Activated CD4-positive, CD25-positive, alpha-beta regulatory T cell treated with anti-CD3 and anti-CD28 coated beads, Interleukin-2, amount 50 U/mL, for 24 hours (primary cell): ENCODE results near the gene NFKBIE.

Experiments
- ATAC-seq, 2 donors: fragments of 150-1000 bp; cut with Tn5 transposase; one replicate each; pipeline ENCODE4 v1.10.0; 2021; ENCODE audit warnings: mild to moderate bottlenecking in 1 of 2, moderate library complexity in 1 of 2

NFKBIE gene

DNA sequence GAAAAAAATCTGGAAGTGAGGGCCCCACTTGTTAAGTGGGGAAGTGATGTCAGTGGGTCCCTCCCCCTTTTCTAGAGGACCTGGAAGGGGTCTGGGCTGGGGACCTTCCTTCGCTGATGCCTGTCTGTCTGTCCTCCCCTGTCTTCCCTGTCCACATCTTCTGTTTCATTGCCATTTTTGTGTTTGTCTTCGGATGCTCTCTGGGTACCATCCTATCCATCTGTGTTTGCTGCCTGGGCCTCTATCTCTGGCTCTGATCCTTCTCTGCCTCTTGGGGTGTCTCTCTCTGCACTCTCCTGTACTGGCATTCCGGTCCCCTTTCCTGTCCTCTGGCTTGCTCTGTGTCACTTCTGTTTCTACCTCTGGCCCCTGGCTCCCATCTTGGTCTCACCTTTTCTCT lies 7.2 kb upstream of the NFKBIE start:
- no peak for ATAC-seq

GRCh38 chr6:44271914-44272313 lies 6.6 kb upstream of the NFKBIE start:
- no peak for ATAC-seq

DNA sequence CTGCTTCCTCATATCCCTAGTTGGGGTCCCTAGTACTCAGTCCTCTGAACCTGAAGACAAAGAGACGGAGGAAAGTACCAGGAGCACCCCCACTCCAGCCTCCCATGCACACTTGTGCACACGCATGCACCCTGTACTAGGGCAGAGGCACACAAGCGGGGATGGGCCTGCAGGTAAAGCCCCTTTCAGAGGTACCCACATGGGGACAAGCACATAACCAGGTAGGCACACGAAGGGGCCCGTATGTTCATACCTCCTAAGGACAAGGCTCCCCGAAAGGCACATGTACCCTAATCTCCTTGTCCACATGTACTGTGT lies 6.0 kb upstream of the NFKBIE start:
- no peak for ATAC-seq

- no peak for ATAC-seq
These were observed 5.4 kb upstream of the NFKBIE start for GRCh38 chr6:44270526-44271405.

DNA sequence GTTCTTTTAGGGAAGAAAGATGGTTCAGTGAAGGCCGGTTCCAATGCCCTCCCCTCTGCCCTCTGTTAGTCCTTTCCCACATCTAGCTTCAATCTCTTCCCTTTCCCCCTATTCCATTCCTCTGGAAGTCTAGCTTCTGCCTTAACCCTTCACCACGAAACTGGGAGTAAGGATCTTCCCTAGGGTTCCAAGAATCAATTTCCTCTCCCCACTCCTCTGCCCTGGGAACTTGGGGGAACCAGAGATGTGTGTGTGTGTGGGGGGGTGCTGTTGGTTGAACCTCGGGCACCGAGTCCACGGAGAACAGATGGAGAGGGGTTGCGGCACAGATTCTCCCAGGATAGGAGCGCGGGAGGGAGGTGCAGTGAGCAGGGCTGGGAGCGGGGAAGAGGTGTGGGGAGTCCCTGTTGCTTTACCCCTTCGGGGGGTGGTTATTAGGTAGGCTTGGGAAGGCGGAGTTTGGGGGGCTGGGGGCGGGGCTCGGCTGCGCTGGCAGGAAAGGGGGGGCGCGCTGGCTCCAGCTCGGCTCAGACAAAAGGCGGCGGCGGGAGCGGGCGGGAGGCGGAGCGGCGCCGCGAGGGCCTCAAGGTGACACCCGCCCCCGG lies 4.7 kb upstream of the NFKBIE start, which contains the start of gene TMEM151B:
Gene TMEM151B, plus strand, starts transcription at position 530 of the 605 bp plus-strand sequence. CDS start 293 bp downstream, outside the sequence.
- no peak for ATAC-seq

DNA sequence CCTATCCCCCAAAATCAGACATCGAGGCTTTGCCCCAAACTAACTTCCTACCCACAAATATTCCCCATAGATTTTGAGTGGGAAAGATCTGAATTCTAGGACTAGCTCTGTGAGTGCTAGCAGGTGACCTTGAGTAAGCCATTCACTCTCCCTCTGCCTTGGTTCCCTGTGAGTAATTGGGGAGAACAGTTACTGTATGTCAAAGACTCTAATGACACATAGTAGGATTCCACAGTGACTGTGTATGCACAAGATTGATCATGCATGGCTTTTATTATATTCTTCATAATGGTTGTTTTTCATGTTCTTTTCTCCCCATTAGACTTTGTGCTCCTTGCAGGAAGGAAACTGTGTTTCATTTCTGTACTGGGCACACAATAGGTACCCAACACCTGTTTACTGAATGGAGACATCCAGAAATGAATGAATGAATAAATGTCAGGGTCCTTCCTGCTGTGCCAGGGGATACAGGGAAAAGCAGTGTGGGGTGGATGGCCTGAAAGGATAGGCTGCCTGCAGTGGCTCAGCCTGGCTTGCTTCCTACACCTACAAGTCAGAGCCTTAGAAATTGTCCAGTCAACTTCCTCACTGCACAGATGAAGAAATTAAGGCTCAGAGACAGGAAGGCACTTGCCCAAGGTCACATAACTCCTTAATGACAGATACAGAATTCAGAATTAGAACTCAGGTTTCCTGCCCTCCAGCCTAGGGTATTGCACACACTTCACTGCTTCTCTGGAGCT lies 4.0 kb upstream of the NFKBIE start:
- peak in 1 of 2 donors; percentile 21 for ATAC-seq

DNA sequence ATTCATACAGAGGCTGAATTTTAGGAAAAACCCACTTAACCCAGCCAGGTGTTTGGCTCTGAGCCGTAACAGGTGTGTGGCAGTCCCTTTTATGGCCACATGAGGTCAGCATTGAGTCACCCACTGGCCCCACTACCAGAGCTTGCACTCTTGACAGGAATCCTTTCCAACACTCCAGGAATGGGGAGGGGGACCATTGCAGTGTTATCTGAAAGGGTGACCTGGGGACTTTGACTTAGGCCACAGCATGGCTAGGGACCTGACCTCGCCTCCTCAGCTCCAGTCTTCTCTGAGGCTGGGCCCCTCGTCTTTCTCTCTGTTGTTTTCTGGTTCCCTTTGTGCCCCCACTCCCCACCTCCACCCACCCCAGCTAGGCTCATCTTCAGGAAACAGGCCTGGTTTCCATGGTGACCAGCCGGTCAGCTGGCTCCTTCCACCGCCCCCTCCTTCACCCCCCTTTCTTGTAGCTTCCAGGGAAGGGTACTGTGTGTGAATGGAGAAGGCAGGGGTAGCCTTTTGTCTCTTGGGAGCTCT lies 2.8 kb upstream of the NFKBIE start:
- ATAC-seq, result no peak

DNA sequence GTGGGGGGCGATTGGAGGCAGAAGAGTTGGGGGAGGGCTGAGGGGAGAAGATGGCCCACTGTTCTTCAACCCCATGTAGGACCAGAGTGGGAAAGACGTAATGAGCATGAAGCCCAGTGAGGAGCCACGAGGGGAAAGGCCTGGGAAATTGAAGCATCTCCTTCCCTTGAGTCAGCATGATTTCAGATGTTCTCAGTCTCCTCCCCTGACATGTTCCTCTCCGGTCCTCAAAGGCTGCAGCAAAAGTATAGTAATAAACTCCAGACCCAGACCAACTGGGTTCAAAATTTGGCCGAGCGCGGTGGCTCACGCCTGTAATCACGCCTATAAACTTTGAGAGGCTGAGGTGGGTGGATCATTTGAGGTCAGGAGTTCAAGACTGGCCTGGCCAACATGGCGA lies 1.9 kb upstream of the NFKBIE start:
- no peak for ATAC-seq

DNA sequence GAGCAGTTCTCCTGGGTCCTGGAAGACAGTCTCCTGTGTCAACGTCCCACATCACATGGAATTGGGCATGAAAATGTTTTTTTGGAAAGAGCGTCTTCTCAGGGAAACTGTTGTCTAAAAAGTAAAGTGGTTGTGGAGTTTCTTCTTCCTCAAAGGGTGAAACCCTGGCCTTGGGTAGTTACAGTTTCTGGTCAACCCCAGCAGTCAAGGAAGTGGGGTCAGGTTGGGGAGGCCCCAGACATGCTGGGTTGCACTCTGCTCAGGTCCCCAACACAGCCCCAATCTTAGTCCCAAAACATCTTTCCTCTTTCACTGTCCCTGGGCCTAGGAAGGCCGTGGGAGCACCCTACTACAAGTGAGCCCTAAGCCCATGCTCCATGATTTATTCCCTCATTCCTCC lies 996 bp upstream of the NFKBIE start:
- ATAC-seq, result no peak

DNA sequence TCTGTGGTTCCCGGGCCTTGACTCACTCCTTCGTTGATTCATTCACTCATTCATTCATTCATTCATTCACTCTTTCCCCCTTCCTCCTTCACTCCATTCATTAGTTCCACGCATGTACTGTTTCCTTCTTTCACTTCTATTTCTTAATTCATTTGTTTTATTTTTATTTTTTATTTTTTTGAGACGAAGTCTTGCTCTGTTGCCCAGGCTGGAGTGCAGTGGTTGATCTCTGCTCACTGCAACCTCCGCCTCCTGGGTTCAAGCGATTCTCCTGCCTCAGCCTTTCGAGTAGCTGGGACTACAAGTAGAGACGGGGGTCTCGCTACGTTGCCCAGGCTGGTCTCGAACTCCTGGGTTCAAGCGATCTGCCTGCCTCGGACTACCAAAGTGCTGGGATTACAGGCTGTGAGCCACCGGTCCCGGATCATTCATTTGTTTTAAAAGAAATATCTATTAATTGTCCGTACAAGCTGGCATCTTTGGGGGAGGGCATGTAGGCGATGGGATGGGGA lies 427 bp upstream of the NFKBIE start:
- ATAC-seq, result no peak

DNA sequence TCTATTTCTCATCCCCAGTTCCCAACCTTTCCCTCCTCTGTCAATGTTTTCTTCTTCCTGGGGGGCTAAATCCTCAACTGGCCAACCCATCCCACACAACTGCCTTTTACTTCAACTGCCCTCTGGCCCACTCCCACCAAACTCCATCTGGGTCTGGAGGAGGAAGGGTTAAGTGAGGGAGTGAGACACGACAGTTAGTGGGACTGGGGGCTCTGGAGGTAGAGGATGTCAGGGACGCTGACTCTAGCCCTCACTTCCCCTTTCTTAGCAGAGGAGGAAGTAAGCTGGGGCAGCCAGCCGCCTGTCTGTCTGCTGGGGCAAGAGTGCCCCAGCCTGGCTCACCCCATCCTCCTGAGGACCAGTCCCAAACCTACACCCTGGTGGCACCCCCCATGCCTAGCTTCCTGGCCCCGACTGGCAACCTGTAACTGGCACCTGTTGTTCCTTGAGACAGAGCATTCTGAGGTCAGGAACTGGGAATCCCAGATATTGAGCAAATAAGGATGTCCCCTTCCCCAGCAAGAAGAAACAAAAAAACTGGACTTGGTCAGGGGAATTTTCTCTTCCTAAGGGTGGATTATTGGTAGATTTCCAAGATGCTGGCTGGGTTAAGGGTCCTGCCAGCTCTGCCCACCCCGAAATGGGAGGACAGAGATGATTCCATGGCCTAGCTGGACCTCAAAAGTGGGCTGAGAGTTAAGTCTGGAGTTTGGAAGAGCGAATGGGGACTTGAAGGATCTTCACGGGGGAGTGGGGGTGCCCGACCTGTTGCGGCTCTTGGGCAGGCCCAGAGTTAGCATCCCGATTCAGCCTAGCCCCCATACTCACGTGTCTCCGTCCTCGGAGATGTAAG lies 971 bp downstream of the NFKBIE start:
- ATAC-seq, result peak; percentile 25 to 34

DNA sequence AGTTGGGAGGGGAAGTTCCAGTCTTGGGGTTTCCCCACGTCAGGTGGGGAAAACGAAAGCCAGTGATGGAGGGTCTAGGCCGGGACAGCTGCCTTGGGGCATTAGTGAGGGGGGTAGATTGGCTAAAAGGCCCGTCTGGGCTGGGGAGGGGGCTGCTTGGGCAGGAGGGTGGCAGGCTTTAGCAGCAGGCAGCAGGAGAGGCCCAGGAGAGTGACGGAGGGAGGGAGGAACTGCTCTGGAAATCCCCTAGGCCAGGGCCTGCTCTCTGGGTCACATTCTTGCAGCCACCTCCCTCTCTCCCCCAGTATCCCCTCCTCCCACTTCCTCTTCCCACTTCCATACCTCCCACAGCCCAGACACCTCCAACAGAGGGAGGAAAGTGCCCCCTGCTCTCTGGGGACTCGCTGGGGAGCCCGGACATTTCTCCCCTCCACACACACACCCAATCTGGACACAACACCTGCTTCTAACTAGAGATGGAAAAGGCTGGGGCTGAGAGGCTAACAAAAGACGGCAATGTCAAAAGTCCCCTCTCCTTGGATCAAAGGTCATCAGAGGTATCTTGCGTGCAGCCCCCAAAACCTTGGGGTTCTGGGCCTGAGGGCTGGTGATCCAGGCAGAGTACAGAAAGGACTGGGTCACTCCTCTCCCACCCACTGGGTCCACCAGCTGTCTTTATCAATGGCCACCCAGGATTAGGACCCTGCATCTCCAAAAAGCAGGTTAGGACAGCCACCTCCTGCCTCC lies 1.8 kb downstream of the NFKBIE start:
- ATAC-seq, result peak; percentile 21 to 26

GRCh38 chr6:44262467-44263353 lies 2.6 kb downstream of the NFKBIE start:
- ATAC-seq, result peak; percentile 0 to 2

GRCh38 chr6:44261581-44261980 lies 3.8 kb downstream of the NFKBIE start:
- ATAC-seq, result no peak

DNA sequence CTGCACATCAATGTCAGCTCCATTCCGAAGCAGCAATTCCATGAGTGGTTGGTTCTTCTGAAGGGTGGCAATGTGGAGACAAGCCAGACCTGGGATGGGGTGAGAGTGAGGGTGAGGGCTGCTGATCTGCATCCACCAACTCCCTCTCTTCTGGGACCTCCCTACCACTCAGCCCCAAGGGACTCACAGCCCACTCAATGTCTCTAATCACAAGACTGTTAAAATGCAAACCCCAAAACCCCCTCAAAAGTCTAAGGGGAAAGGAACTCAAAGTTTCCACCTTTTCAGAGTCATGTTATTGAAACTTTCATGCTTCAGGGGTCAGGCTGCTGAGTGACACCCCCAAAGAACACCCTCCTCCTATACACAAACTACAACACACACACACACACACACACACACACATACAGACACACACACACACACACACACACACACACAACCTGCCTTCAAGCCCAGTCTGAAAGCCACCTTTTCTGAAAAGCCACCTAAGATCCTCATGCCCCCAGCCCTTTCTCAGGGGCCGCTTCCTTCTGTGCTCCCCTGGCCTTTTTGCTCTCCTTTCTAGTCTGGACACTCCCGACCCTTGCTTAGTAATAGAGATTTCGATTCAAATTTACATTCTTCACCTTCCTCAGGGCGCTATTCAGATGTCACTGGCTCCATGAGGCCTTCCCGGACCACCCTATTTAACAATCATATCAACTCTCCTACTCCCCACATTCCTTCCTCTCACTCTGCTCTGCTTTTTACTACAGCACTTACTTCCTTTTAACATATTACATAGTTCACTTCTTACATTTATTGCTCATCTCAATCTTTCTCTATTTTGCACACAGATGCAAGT lies 4.7 kb downstream of the NFKBIE start:
- no peak for ATAC-seq

DNA sequence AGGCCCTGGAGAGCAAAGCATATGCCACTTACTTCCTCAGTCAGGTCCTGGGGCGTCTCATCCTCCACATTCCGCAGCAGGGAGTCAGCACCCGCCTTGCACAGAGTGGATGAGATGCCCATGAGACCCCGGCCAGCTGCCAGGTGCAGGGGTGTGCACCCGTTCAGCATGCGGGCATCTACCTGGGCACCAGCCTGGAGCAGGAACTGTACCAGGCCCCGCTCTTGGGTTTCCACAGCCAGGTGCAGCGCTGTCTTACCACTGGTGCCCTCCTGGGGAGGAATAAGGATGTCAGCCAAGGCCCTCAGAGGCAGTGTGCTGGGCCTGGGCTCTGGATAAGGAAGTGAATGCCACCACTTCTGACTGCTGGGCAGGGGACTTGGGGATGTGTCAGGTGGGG lies 5.3 kb downstream of the NFKBIE start:
- no peak for ATAC-seq

DNA sequence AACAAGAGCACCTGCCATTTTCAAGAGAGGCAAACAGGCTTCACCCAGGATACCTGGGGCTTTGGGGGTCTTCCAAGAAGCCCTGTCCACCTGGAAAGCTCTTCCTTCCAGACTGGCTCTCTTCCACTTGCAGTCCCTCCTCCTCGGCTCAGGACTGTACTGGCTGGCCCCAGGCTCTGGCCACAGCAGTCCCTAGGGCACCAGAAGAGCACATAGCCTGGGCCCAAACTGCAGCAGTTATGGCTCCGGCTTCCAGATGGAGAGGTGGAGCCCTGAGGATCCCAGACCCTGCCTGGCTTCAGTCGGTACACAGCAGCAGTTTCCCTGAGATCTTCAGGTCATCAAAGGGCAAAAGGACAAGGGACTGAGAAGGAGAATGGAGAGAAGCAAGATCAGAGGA lies 6.4 kb downstream of the NFKBIE start:
- no peak for ATAC-seq

DNA sequence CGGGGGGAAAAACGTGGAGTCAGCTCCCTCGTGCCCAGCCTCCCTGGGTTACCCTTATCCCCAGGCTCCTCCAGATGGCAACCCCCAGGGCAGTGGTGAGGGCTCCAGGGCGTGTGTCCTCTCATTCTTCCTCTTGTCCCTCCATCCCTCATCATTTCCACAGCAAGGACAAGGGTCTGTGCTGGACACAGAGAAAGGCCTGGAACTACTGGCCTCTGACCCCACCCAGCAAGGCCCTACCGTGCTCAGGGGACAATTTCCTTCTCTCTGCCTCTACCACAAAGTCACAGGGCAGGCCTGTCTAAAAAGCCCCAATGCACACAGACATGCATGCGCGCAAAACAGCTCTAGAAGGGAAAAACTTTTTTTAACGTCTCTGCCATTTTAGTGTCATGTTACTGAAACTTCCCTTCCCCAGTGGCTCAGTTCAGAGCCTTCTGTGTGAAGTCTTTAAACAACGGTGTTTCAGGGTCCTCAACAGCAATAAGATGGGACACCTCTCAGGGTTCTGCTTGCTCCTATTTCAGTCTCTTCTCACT lies 7.0 kb downstream of the NFKBIE start:
- ATAC-seq, result no peak

DNA sequence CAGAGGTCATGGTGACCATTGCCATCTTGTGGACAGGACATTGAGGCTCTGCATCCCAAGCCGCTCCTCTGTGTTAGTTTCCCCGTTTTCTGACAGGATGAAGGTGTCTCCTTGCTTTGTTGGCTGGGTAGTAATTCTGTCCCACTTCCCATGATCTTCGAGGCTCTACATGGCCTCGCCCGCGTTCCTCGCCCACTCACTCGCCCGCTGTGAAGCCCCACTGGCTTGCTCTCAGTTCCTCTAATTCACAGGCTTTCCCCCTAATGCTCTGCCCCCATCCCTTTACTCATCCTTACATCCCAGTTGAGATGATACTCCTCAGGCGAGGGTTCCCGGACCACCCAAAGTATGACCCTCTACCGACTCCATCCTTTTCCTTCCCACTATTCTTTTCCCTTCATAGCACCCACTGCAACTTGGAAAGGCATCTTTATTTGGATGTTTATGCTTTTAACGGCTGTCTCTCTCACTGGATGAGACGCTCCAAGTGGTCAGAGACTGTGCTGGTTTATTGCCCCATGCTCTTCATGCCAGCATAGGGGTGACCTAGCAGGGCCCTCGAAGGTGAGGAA lies 7.5 kb downstream of the NFKBIE start:
- no peak for ATAC-seq
